ENCODE results near the gene FKBP15.
"Not testable (repeated sequence)": the region's sequence is repeated elsewhere in the genome, so short reads cannot be mapped to it uniquely, and the experiment has no call there.

The FKBP15 gene

GRCh38 chr9:113137196-113138168 lies 83.6 kb downstream of the FKBP15 start:
- TF ChIP-seq POLR2A (IDR thresholded peaks at IDR 0.05; ENCODE audit: low read length) (no peak), GATA1 (IDR thresholded peaks at IDR 0.05; ENCODE audit: low read depth, low read length) (no peak)

GRCh38 chr9:113131689-113132151 lies 89.4 kb downstream of the FKBP15 start:
- TF ChIP-seq GATA1 (IDR thresholded peaks at IDR 0.05; ENCODE audit: low read depth, low read length) (no peak), POLR2A (IDR thresholded peaks at IDR 0.05; ENCODE audit: low read length) (no peak)
- peak; percentile 34 to 38 for DNase-seq

More at GRCh38 chr9:113137196-113138168, 83.6 kb downstream of the FKBP15 start:
- no peak for DNase-seq

GRCh38 chr9:113129884-113130283 lies 91.2 kb downstream of the FKBP15 start:
- no peak for DNase-seq
- TF ChIP-seq GATA1 (IDR thresholded peaks at IDR 0.05; ENCODE audit: low read depth, low read length) (no peak), POLR2A (IDR thresholded peaks at IDR 0.05; ENCODE audit: low read length) (no peak)

DNA sequence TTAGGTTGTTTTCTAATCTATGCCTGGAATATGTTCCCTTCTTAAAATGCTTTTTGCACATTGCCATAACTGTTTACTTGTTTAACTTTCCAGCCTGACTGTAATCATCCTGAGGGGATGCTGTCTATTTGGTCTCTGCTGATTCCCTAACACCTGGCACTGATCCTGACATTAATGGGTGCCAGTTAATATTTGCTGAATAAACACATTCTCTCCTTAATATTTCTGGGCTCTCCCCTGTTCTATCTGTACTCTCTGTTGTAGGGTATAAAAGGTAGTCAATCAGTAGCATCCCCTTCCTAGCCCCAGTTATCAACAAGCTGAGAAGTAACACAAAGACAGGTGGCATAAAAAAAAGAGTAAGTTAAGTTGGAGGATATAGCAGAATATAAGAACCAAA lies 91.6 kb downstream of the FKBP15 start:
- TF ChIP-seq POLR2A (IDR thresholded peaks at IDR 0.05; ENCODE audit: low read length), result no peak
- TF ChIP-seq GATA1 (IDR thresholded peaks at IDR 0.05; ENCODE audit: low read depth, low read length), result no peak
- no peak for DNase-seq

GRCh38 chr9:113125386-113126035 lies 95.6 kb downstream of the FKBP15 start:
- TF ChIP-seq POLR2A (IDR thresholded peaks at IDR 0.05; ENCODE audit: low read length) (no peak), GATA1 (IDR thresholded peaks at IDR 0.05; ENCODE audit: low read depth, low read length) (no peak)
- no peak for DNase-seq

GRCh38 chr9:113118829-113119228 lies 102.2 kb downstream of the FKBP15 start:
- DNase-seq, result not testable (repeated sequence)

Measured in erythroblast (primary cell).